ENCODE results near the gene CEP85L.

Gene CEP85L

GRCh38 chr6:118579786-118580185 is 71.6 kb downstream of the CEP85L start:
- no peak for DNase-seq (ENCODE audit: low read depth)

- DNase-seq (ENCODE audit: low read depth), result no peak
Observed at GRCh38 chr6:118578617-118579016, 72.8 kb downstream of the CEP85L start.

GRCh38 chr6:118577972-118578371 is 73.4 kb downstream of the CEP85L start:
- DNase-seq (ENCODE audit: low read depth), result no peak

GRCh38 chr6:118574051-118574865 is 77.1 kb downstream of the CEP85L start:
- DNase-seq (ENCODE audit: low read depth), result no peak

GRCh38 chr6:118571121-118571520 is 80.3 kb downstream of the CEP85L start:
- DNase-seq (ENCODE audit: low read depth), result no peak

- DNase-seq (ENCODE audit: low read depth), result no peak
Observed at GRCh38 chr6:118569498-118569897, 81.9 kb downstream of the CEP85L start.

- no peak for DNase-seq (ENCODE audit: low read depth)
Observed at GRCh38 chr6:118567974-118568373, 83.4 kb downstream of the CEP85L start.

GRCh38 chr6:118565311-118565960 is 86.0 kb downstream of the CEP85L start:
- DNase-seq (ENCODE audit: low read depth), result no peak

GRCh38 chr6:118562959-118563358 is 88.4 kb downstream of the CEP85L start:
- no peak for DNase-seq (ENCODE audit: low read depth)

GRCh38 chr6:118562248-118562647 is 89.1 kb downstream of the CEP85L start:
- DNase-seq (ENCODE audit: low read depth), result no peak

GRCh38 chr6:118559659-118560058 is 91.7 kb downstream of the CEP85L start:
- DNase-seq (ENCODE audit: low read depth), result no peak

GRCh38 chr6:118558464-118559217 is 92.8 kb downstream of the CEP85L start:
- DNase-seq (ENCODE audit: low read depth), result no peak

- DNase-seq (ENCODE audit: low read depth), result no peak
Observed at GRCh38 chr6:118554698-118555097, 96.7 kb downstream of the CEP85L start.

- no peak for DNase-seq (ENCODE audit: low read depth)
Observed at GRCh38 chr6:118553132-118553531, 98.3 kb downstream of the CEP85L start.

- DNase-seq (ENCODE audit: low read depth), result peak; percentile 27
Observed at GRCh38 chr6:118551063-118552053, 100.0 kb downstream of the CEP85L start.

GRCh38 chr6:118548613-118549012 is 102.8 kb downstream of the CEP85L start:
- no peak for DNase-seq (ENCODE audit: low read depth)

GRCh38 chr6:118548136-118548535 is 103.3 kb downstream of the CEP85L start, which contains the start of gene PLN:
TSS of gene PLN (plus strand) at chr6:118548296. CDS start at chr6:118558922, 10,626 bp downstream.
- DNase-seq (ENCODE audit: low read depth), result no peak

GRCh38 chr6:118546880-118547218 is 104.5 kb downstream of the CEP85L start:
- DNase-seq (ENCODE audit: low read depth), result no peak

- DNase-seq (ENCODE audit: low read depth), result no peak
Observed at GRCh38 chr6:118546164-118546879, 105.1 kb downstream of the CEP85L start.

GRCh38 chr6:118544105-118544504 is 107.3 kb downstream of the CEP85L start:
- DNase-seq (ENCODE audit: low read depth), result no peak
